Loucy (cell line): ENCODE measurements around the gene NSDHL.

Experiments used
- EZH2phosphoT487 ChIP-seq: fragments of 200-600 bp; IDR thresholded peaks from 2 replicates; pipeline ENCODE4 v1.6.1; 2018; ENCODE audit warnings: antibody characterized with exemption, mild to moderate bottlenecking, moderate library complexity, borderline replicate concordance
- TF ChIP-seq, protein P1 (sequence below): fragments of 200-600 bp; sonication (generic); conservative IDR thresholded peaks from 2 replicates; pipeline ENCODE4 v1.5.1; 2014; ENCODE audit warnings: mild to moderate bottlenecking, antibody characterized with exemption, low read length

DNA sequence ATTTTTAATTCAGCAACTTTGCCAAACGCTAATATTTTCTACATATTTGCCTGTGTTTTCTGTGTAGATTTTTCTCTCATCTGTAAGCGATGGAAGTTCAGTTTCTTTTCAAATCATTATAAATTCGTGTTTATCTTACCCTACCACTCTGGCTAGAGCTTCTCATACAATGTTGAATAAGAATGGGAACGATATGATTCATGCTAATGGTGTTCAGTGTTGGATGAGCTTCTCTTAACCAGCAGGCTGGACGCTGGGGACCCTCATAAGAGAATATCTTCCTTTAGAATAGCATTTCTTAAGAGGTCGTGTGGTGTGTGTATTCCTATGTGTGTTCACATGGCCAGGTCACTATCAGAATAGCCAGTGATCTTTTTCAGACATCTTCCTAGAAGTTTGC is 31.0 kb downstream of the NSDHL start:
- TF ChIP-seq, protein P1, sequence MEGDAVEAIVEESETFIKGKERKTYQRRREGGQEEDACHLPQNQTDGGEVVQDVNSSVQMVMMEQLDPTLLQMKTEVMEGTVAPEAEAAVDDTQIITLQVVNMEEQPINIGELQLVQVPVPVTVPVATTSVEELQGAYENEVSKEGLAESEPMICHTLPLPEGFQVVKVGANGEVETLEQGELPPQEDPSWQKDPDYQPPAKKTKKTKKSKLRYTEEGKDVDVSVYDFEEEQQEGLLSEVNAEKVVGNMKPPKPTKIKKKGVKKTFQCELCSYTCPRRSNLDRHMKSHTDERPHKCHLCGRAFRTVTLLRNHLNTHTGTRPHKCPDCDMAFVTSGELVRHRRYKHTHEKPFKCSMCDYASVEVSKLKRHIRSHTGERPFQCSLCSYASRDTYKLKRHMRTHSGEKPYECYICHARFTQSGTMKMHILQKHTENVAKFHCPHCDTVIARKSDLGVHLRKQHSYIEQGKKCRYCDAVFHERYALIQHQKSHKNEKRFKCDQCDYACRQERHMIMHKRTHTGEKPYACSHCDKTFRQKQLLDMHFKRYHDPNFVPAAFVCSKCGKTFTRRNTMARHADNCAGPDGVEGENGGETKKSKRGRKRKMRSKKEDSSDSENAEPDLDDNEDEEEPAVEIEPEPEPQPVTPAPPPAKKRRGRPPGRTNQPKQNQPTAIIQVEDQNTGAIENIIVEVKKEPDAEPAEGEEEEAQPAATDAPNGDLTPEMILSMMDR, result no peak
- TF ChIP-seq EZH2phosphoT487, result no peak
